Type B pancreatic cell (in vitro differentiated cells): ENCODE measurements around the gene UBALD1. TPM values are rescaled to one million over a fixed set of nuclear protein-coding genes. Genes with fewer than 3 reads are reported as not detected.

ENCODE experiments used
- DNase-seq: peaks from one replicate; pipeline ENCODE4 v3.0.0; 2021; ENCODE audit warnings: mixed read lengths; ENCODE audit not compliant: unreplicated experiment; ENCODE audit errors: extremely low spot score
- H3K27ac Mint-ChIP-seq: 2 replicates; pipeline ENCODE4 v1.8.0; 2021; ENCODE audit warnings: mild to moderate bottlenecking, mixed read lengths
- H3K27me3 Mint-ChIP-seq: 2 replicates; pipeline ENCODE4 v1.8.0; 2021; ENCODE audit warnings: mixed read lengths
- H3K36me3 Mint-ChIP-seq: 2 replicates; pipeline ENCODE4 v1.8.0; 2021; ENCODE audit warnings: mixed read lengths
- H3K4me1 Mint-ChIP-seq: one replicate; pipeline ENCODE4 v1.8.0; 2021; ENCODE audit warnings: mixed read lengths; ENCODE audit not compliant: unreplicated experiment
- H3K4me3 Mint-ChIP-seq: 2 replicates; pipeline ENCODE4 v1.8.0; 2021; ENCODE audit warnings: mild to moderate bottlenecking, mixed read lengths
- H3K9me3 Mint-ChIP-seq: 2 replicates; pipeline ENCODE4 v1.8.0; 2021; ENCODE audit warnings: mixed read lengths
- CTCF ChIP-seq: fragments of 200-600 bp; sonication (generic); conservative IDR thresholded peaks from 2 replicates; pipeline ENCODE4 v1.5.0; 2021; ENCODE audit warnings: antibody characterized with exemption, mild to moderate bottlenecking
- total RNA-seq: library from RNA; stranded (reverse); gene quantifications from 2 replicates; pipeline ENCODE4 v1.2.1, GENCODE V29; 2021; ENCODE audit warnings: low replicate concordance

The UBALD1 gene
- total RNA-seq, 1 donor from 2014 or later = 49.2 TPM

GRCh38 chr16:4641306-4641687 is 26.6 kb upstream of the UBALD1 start:
- Mint-ChIP-seq H3K27ac (peak overlapping the region; percentile 44), H3K4me1 (peaks cover 12% of the 10 kb centered on the region), H3K9me3 (no peaks in the 10 kb centered on the region), H3K27me3 (no peaks in the 10 kb centered on the region), H3K36me3 (peaks cover 9% of the 10 kb centered on the region), H3K4me3 (no peak overlapping the region)
- TF ChIP-seq CTCF = no peak
- DNase-seq = no peak

- Mint-ChIP-seq H3K27ac (peak overlapping the region; percentile 44), H3K9me3 (no peaks in the 10 kb centered on the region), H3K4me1 (peaks cover 14% of the 10 kb centered on the region), H3K27me3 (no peaks in the 10 kb centered on the region), H3K36me3 (peaks cover 11% of the 10 kb centered on the region), H3K4me3 (no peak overlapping the region)
- no peak for DNase-seq
- TF ChIP-seq CTCF = no peak
Measured at GRCh38 chr16:4640572-4641305, 26.1 kb upstream of the UBALD1 start.

GRCh38 chr16:4639899-4640509 is 25.3 kb upstream of the UBALD1 start:
- peaks cover 4% of the 10 kb centered on the region for H3K36me3 Mint-ChIP-seq
- no peaks in the 10 kb centered on the region for H3K9me3 Mint-ChIP-seq
- DNase-seq = no peak
- H3K27ac Mint-ChIP-seq = peak overlapping the region; percentile 21
- H3K4me1 Mint-ChIP-seq = peaks cover 14% of the 10 kb centered on the region
- no peak overlapping the region for H3K4me3 Mint-ChIP-seq
- no peaks in the 10 kb centered on the region for H3K27me3 Mint-ChIP-seq
- TF ChIP-seq CTCF = no peak

GRCh38 chr16:4637501-4638166 is 22.9 kb upstream of the UBALD1 start:
- Mint-ChIP-seq H3K9me3 (no peaks in the 10 kb centered on the region), H3K4me1 (peaks cover 14% of the 10 kb centered on the region), H3K36me3 (peaks cover 4% of the 10 kb centered on the region), H3K27ac (no peak overlapping the region), H3K27me3 (no peaks in the 10 kb centered on the region), H3K4me3 (no peak overlapping the region)
- TF ChIP-seq CTCF = no peak
- DNase-seq = no peak

- Mint-ChIP-seq H3K36me3 (peaks cover 8% of the 10 kb centered on the region), H3K27ac (no peak overlapping the region), H3K27me3 (no peaks in the 10 kb centered on the region), H3K9me3 (peaks cover 3% of the 10 kb centered on the region), H3K4me3 (no peak overlapping the region), H3K4me1 (peaks cover 14% of the 10 kb centered on the region)
- TF ChIP-seq CTCF = no peak
- DNase-seq = no peak
Measured at GRCh38 chr16:4636196-4636595, 21.5 kb upstream of the UBALD1 start.
